Heart left ventricle (tissue), 16 donors: Measurements from ENCODE around the gene SCN8A. TPM values are rescaled to one million over a fixed set of nuclear protein-coding genes. Genes with fewer than 3 reads are reported as not detected.

Experiments used
- ATAC-seq, 4 donors: fragments of 200-7000 bp; cut with Tn5 transposase; one replicate each; pipeline ENCODE4 v1.9.1; 2020 to 2022; ENCODE audit warnings: moderate library complexity in 4 of 4, mild to moderate bottlenecking in 3 of 4, moderate number of reproducible peaks in 1 of 4
- DNase-seq, 5 donors: peaks; one replicate each; pipeline ENCODE4 v3.0.0-alpha.2; 2020
- H3K27ac ChIP-seq, 12 donors: fragments of 200-600 bp; sonication (generic) in 4 of 12; one replicate each; pipeline versions ENCODE4 v1.5.0 to v1.8.0; 2016 to 2022; ENCODE audit warnings: mild to moderate bottlenecking in 2 of 12
- H3K27me3 ChIP-seq, 9 donors: fragments of 200-600 bp; sonication (generic) in 2 of 9; one replicate each; pipeline versions ENCODE4 v1.5.1 to v1.8.0; 2016 to 2022; ENCODE audit warnings: mild to moderate bottlenecking in 3 of 9
- H3K36me3 ChIP-seq, 9 donors: fragments of 200-600 bp; sonication (generic) in 2 of 9; one replicate each; pipeline versions ENCODE4 v1.5.0 to v1.8.0; 2018 to 2022; ENCODE audit warnings: mild to moderate bottlenecking in 2 of 9
- H3K4me1 ChIP-seq, 12 donors: fragments of 200-600 bp; sonication (generic) in 4 of 12; one replicate each; pipeline versions ENCODE4 v1.5.0 to v1.8.0; 2016 to 2022; ENCODE audit warnings: mild to moderate bottlenecking in 3 of 12
- H3K4me3 ChIP-seq, 12 donors: fragments of 200-600 bp; sonication (generic) in 4 of 12; one replicate each; pipeline versions ENCODE4 v1.5.0 to v1.8.0; 2017 to 2022; ENCODE audit warnings: mild to moderate bottlenecking in 9 of 12, moderate library complexity in 4 of 12
- H3K9me3 ChIP-seq, 12 donors: fragments of 200-600 bp; sonication (generic) in 4 of 12; one replicate each; pipeline versions ENCODE4 v1.5.0 to v1.8.0; 2016 to 2022; ENCODE audit warnings: mild to moderate bottlenecking in 1 of 12
- CTCF ChIP-seq, 12 donors: fragments of 200-600 bp; sonication (generic) in 4 of 12; IDR thresholded peaks; one replicate each; pipeline versions ENCODE4 v1.5.0 to v1.8.0; 2018 to 2022; ENCODE audit warnings: antibody characterized with exemption in 12 of 12, mild to moderate bottlenecking in 5 of 12
- POLR2A ChIP-seq, 2 donors: fragments of 450-650 bp; IDR thresholded peaks; one replicate each; pipeline ENCODE4 v1.6.1; 2017; ENCODE audit warnings: antibody characterized with exemption in 2 of 2, mild to moderate bottlenecking in 2 of 2, moderate library complexity in 2 of 2
- WGBS, 4 donors: extraction: QIAGEN DNeasy Blood & Tissue Kit in 2 of 4; methylation state at CpG; one replicate each; pipeline versions ENCODE4 v1.1.5 to v1.1.7; 2013 to 2018; 5-methylcytosine and 5-hydroxymethylcytosine counted together
- intact Hi-C, 10 donors: fragments of 100-400 bp; cut with DNase I; formaldehyde crosslinking; loops; one replicate each; pipeline versions ENCODE4 v1.11.1 to v1.14.2; 2022
- polyA plus RNA-seq, 2 donors: library from polyadenylated mRNA; stranded (reverse); fragments of 200-250 nt; gene quantifications; one replicate each; pipeline ENCODE4 v1.2.3, GENCODE V29; 2013
- total RNA-seq, 9 donors: library from RNA; depleted of rRNA in 2 of 9; stranded (reverse); fragments of >200 nt in 2 of 9; fragmentation: NEBNext Ultra II Directional in 3 of 9; extraction: Animal tissue kit (Norgen Biotek cat#: 25700) in 3 of 9; gene quantifications; one replicate each; pipeline versions ENCODE4 v1.1.0 to v1.2.4, GENCODE V29; 2016 to 2023
- donor health status: ischemic (EF 13 %, LVEDD 7.1; RV severe dilation, severe dysfunction).
- donor health status: healthy with polysubstance abuse.
- donor health status: DM: no; HTN: yes; CAD: no.
- donor health status: DM: no; HTN: no; CAD: no.
- donor health status: ischemic (EF 25% LVEDD 6.9; RV normal size, moderate dysfunction).
- donor health status: ischemic (EF 25% LVEDD 5.7; RV mildly dilated, moderate dysfunction).
- donor health status: healthy.
- donor health status: DM: yes; HTN: yes; CAD: no.
- donor health status: ischemic (EF 35%, LVEDD 5.7; RV mildly dilated, moderate dysfunction).
- donor health status: nonischemic (EF 11% LVEDD 7.7; RV severe dilation, severe dysfunction).
- donor health status: DM: yes; HTN: yes; CAD: no.
- donor health status: PGD.
- donor health status: ischemic (EF 29% LVEDD 5.4; RV normal size, mild dysfunction).
- donor health status: nonischemic (EF 23%, LVEDD 6.1; RV moderate dilation, normal function).

SCN8A gene
- total and polyA plus RNA-seq, 11 donors: 0.17 to 0.97 (median 0.32) TPM

GRCh38 chr12:51661836-51662235 lies 70.8 kb downstream of the SCN8A start:
- Histone ChIP-seq H3K4me3 (no peak overlapping the region), H3K36me3 (no peaks in the 10 kb centered on the region), H3K4me1 (no peaks in the 10 kb centered on the region), H3K9me3 (peaks cover 0 to 6% (median 0%) of the 10 kb centered on the region in 12 donors), H3K27ac (no peak overlapping the region), H3K27me3 (peaks cover 0 to 4% (median 0%) of the 10 kb centered on the region in 9 donors)
- DNase-seq: no peak
- ATAC-seq: no peak
- TF ChIP-seq POLR2A (IDR thresholded peaks at IDR 0.05) (no peak), CTCF (IDR thresholded peaks at IDR 0.05) (no peak)
- intact Hi-C loops: no loop called here
- 78 to 86% (median 80%) methylated on average over 4 of the region's 4 CpGs for WGBS, 4 donors

DNA sequence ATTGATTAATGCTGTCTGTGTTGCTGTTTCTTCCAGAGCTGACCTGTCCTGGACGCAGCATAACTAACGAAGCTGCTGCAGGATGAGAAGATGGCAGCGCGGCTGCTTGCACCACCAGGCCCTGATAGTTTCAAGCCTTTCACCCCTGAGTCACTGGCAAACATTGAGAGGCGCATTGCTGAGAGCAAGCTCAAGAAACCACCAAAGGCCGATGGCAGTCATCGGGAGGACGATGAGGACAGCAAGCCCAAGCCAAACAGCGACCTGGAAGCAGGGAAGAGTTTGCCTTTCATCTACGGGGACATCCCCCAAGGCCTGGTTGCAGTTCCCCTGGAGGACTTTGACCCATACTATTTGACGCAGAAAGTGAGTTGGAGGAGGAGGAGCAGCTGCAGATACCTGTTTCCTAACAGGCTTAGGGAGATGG lies 71.7 kb downstream of the SCN8A start:
- H3K27ac ChIP-seq: no peak overlapping the region
- ATAC-seq (no peak), DNase-seq (no peak)
- intact Hi-C loops: no loop called here
- peaks cover 0 to 4% (median 0%) of the 10 kb centered on the region in 9 donors for H3K27me3 ChIP-seq
- 86 to 90% (median 89%) methylated on average over 11 of the region's 11 CpGs for WGBS, 4 donors
- peaks cover 0 to 5% (median 0%) of the 10 kb centered on the region in 12 donors for H3K9me3 ChIP-seq
- H3K36me3 ChIP-seq: no peaks in the 10 kb centered on the region
- TF ChIP-seq POLR2A (IDR thresholded peaks at IDR 0.05): no peak
- TF ChIP-seq CTCF (IDR thresholded peaks at IDR 0.05): no peak
- no peak overlapping the region for H3K4me3 ChIP-seq
- H3K4me1 ChIP-seq: no peaks in the 10 kb centered on the region

GRCh38 chr12:51663390-51663789 lies 72.4 kb downstream of the SCN8A start:
- H3K9me3 ChIP-seq: no peaks in the 10 kb centered on the region
- intact Hi-C loops: no loop called here
- TF ChIP-seq CTCF (IDR thresholded peaks at IDR 0.05) (no peak), POLR2A (IDR thresholded peaks at IDR 0.05) (no peak)
- H3K27ac ChIP-seq: no peak overlapping the region
- ATAC-seq: no peak
- no peak for DNase-seq
- H3K36me3 ChIP-seq: no peaks in the 10 kb centered on the region
- peaks cover 0 to 4% (median 0%) of the 10 kb centered on the region in 9 donors for H3K27me3 ChIP-seq
- no peak overlapping the region for H3K4me3 ChIP-seq
- no peaks in the 10 kb centered on the region for H3K4me1 ChIP-seq

DNA sequence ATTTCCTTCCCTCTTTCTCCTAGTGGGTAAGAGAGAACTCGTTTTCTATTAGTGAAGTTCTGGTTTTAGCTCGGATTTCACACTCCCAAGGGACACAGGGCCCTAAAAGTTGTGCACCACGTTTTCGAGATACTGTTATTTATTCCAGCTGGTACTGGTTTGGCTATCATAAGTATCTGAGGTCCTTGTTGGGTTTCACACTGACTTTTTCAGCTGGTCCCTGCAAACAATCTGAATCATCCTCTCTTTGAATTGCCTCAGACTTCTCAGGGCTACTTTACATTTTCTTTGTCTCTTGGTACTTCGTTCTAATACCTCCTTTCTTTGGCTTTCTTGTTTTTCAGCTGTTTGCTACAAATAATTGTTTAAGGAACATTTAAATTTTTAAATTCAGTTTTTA lies 75.7 kb downstream of the SCN8A start:
- Histone ChIP-seq H3K4me1 (no peaks in the 10 kb centered on the region), H3K9me3 (no peaks in the 10 kb centered on the region), H3K4me3 (no peak overlapping the region), H3K27ac (no peak overlapping the region), H3K27me3 (no peaks in the 10 kb centered on the region), H3K36me3 (no peaks in the 10 kb centered on the region)
- intact Hi-C loops: no loop called here
- TF ChIP-seq POLR2A (IDR thresholded peaks at IDR 0.05) (no peak), CTCF (IDR thresholded peaks at IDR 0.05) (no peak)
- WGBS, 4 donors: 61 to 63% (median 63%) methylated on average over 5 of the region's 5 CpGs
- DNase-seq (no peak), ATAC-seq (no peak)
